WTC11 (cell line): ENCODE measurements around the gene MEGF10. TPM values are rescaled to one million over a fixed set of nuclear protein-coding genes. Genes with fewer than 3 reads are reported as not detected.

Source experiments
- ATAC-seq: fragments of 200-7000 bp; cut with Tn5 transposase; 2 replicates; pipeline ENCODE4 v1.10.0; 2021; ENCODE audit warnings: mild to moderate bottlenecking, moderate library complexity
- CTCF ChIA-PET: fragments of 300-600 bp; sonication (Branson Sonifier 250); formaldehyde crosslinking; loops from one replicate; lab custom pipeline; 2021; ENCODE audit warnings: antibody characterized with exemption; lab: Charles Lee
- POLR2A ChIA-PET: fragments of 350-600 bp; sonication (Branson Sonifier 250); formaldehyde crosslinking; loops from one replicate; lab custom pipeline; 2021; ENCODE audit warnings: antibody characterized with exemption; lab: Charles Lee
- DNase-seq: peaks from one replicate; pipeline ENCODE4 v3.0.0; 2021; ENCODE audit warnings: low spot score
- H3K27ac Mint-ChIP-seq: 2 replicates; pipeline ENCODE4 v1.8.0; 2021; ENCODE audit warnings: mixed read lengths
- H3K27me3 Mint-ChIP-seq: 2 replicates; pipeline ENCODE4 v1.8.0; 2021; ENCODE audit warnings: low read depth, mild to moderate bottlenecking, moderate library complexity, mixed read lengths
- H3K36me3 Mint-ChIP-seq: 2 replicates; pipeline ENCODE4 v1.8.0; 2021; ENCODE audit warnings: mixed read lengths
- H3K4me1 Mint-ChIP-seq: 2 replicates; pipeline ENCODE4 v1.8.0; 2022; ENCODE audit warnings: mixed read lengths
- H3K4me3 Mint-ChIP-seq: 2 replicates; pipeline ENCODE4 v1.8.0; 2021; ENCODE audit warnings: mild to moderate bottlenecking, moderate library complexity, mixed read lengths
- H3K9me3 Mint-ChIP-seq: 2 replicates; pipeline ENCODE4 v1.8.0; 2021; ENCODE audit warnings: mixed read lengths
- ATF3 ChIP-seq: sonication (generic); formaldehyde crosslinking; conservative IDR thresholded peaks from 2 replicates; pipeline ENCODE4 v1.8.1; 2022; ENCODE audit warnings: mild to moderate bottlenecking, missing genetic modification reagents
- E2F1 ChIP-seq: sonication (generic); formaldehyde crosslinking; IDR thresholded peaks from 2 replicates; pipeline ENCODE4 v1.8.0; 2022; ENCODE audit warnings: mild to moderate bottlenecking, missing genetic modification reagents
- EMX1 ChIP-seq: fragments of 250-450 bp; sonication (Bioruptor Pico); IDR thresholded peaks from 2 replicates; pipeline ENCODE4 v1.8.0; 2021; ENCODE audit warnings: mild to moderate bottlenecking
- ERG ChIP-seq: fragments of 250-450 bp; sonication (Bioruptor Pico); IDR thresholded peaks from 2 replicates; pipeline ENCODE4 v1.8.0; 2021; ENCODE audit warnings: mild to moderate bottlenecking
- ESRRA ChIP-seq: sonication (generic); formaldehyde crosslinking; IDR thresholded peaks from 2 replicates; pipeline ENCODE4 v1.8.1; 2022; ENCODE audit warnings: mild to moderate bottlenecking, missing genetic modification reagents, borderline replicate concordance
- ETV6 ChIP-seq: sonication (generic); formaldehyde crosslinking; IDR thresholded peaks from 2 replicates; pipeline ENCODE4 v1.8.1; 2022; ENCODE audit warnings: mild to moderate bottlenecking, missing genetic modification reagents
- FOXK1 ChIP-seq: sonication (generic); formaldehyde crosslinking; IDR thresholded peaks from 2 replicates; pipeline ENCODE4 v1.8.0; 2022; ENCODE audit warnings: mild to moderate bottlenecking, moderate library complexity, missing genetic modification reagents
- FOXP1 ChIP-seq: sonication (generic); formaldehyde crosslinking; IDR thresholded peaks from 2 replicates; pipeline ENCODE4 v1.8.0; 2022; ENCODE audit warnings: missing genetic modification reagents, mild to moderate bottlenecking, moderate library complexity, borderline replicate concordance
- GRHL2 ChIP-seq: fragments of 250-450 bp; sonication (Bioruptor Pico); IDR thresholded peaks from 2 replicates; pipeline ENCODE4 v1.8.0; 2022; ENCODE audit warnings: mild to moderate bottlenecking, moderate library complexity; ENCODE audit not compliant: insufficient replicate concordance, severe bottlenecking
- MAX ChIP-seq: sonication (generic); formaldehyde crosslinking; IDR thresholded peaks from 2 replicates; pipeline ENCODE4 v1.8.0; 2022; ENCODE audit warnings: mild to moderate bottlenecking, missing genetic modification reagents
- NFYB ChIP-seq: sonication (generic); formaldehyde crosslinking; conservative IDR thresholded peaks from 2 replicates; pipeline ENCODE4 v1.8.0; 2022; ENCODE audit warnings: low read depth, missing genetic modification reagents
- OVOL2 ChIP-seq: fragments of 250-450 bp; sonication (Bioruptor Pico); IDR thresholded peaks from 2 replicates; pipeline ENCODE4 v1.9.0; 2021; ENCODE audit warnings: mild to moderate bottlenecking, borderline replicate concordance
- TEAD4 ChIP-seq: sonication (generic); formaldehyde crosslinking; IDR thresholded peaks from 2 replicates; pipeline ENCODE4 v1.8.0; 2022; ENCODE audit warnings: mild to moderate bottlenecking, missing genetic modification reagents
- ZBTB21 ChIP-seq: sonication (generic); formaldehyde crosslinking; IDR thresholded peaks from 2 replicates; pipeline ENCODE4 v1.8.1; 2023; ENCODE audit warnings: mild to moderate bottlenecking, missing genetic modification reagents, borderline replicate concordance
- ZMAT4 ChIP-seq: fragments of 250-450 bp; sonication (Bioruptor Pico); IDR thresholded peaks from 2 replicates; pipeline ENCODE4 v1.9.0; 2021; ENCODE audit warnings: mild to moderate bottlenecking
- ZNF232 ChIP-seq: sonication (generic); formaldehyde crosslinking; IDR thresholded peaks from 2 replicates; pipeline ENCODE4 v1.8.0; 2022; ENCODE audit warnings: mild to moderate bottlenecking, missing genetic modification reagents
- ZNF396 ChIP-seq: fragments of 250-450 bp; sonication (Bioruptor Pico); IDR thresholded peaks from 2 replicates; pipeline ENCODE4 v1.8.0; 2021; ENCODE audit warnings: mild to moderate bottlenecking, moderate library complexity, borderline replicate concordance
- ZNF425 ChIP-seq: fragments of 250-450 bp; sonication (Bioruptor Pico); conservative IDR thresholded peaks from 2 replicates; pipeline ENCODE4 v1.9.0; 2021; ENCODE audit warnings: mild to moderate bottlenecking
- ZNF512 ChIP-seq: sonication (generic); formaldehyde crosslinking; IDR thresholded peaks from 2 replicates; pipeline ENCODE4 v1.8.1; 2022; ENCODE audit warnings: missing genetic modification reagents, borderline replicate concordance
- ZNF532 ChIP-seq: fragments of 250-450 bp; sonication (Bioruptor Pico); IDR thresholded peaks from 2 replicates; pipeline ENCODE4 v1.9.0; 2021; ENCODE audit warnings: mild to moderate bottlenecking, borderline replicate concordance
- total RNA-seq: library from RNA; stranded (reverse); gene quantifications from 3 replicates; pipeline ENCODE4 v1.2.3, GENCODE V29; 2021

The MEGF10 gene
- total RNA-seq, 1 experiment from 2014 or later: 24.5 TPM

- H3K27me3 Mint-ChIP-seq: no peaks in the 10 kb centered on the region
- peaks cover 32% of the 10 kb centered on the region for H3K4me1 Mint-ChIP-seq
- TF ChIP-seq ERG (CRISPR knock-in tag) (no peak), TEAD4 (CRISPR knock-in tag) (no peak), E2F1 (no peak), ZBTB21 (no peak), NFYB (no peak), ETV6 (CRISPR knock-in tag) (no peak), EMX1 (CRISPR knock-in tag) (no peak), OVOL2 (CRISPR knock-in tag) (no peak), ESRRA (CRISPR knock-in tag) (no peak), ZNF232 (CRISPR knock-in tag) (no peak), ZNF396 (no peak), ZMAT4 (no peak), ZNF425 (no peak), ZNF512 (no peak), MAX (no peak), GRHL2 (CRISPR knock-in tag) (no peak), FOXP1 (CRISPR knock-in tag) (no peak), ATF3 (CRISPR knock-in tag) (no peak)
Measured at GRCh38 chr5:127404190-127404589, 113.6 kb downstream of the MEGF10 start.

GRCh38 chr5:127406326-127407121 lies 115.9 kb downstream of the MEGF10 start:
- no peak for TF ChIP-seq ZNF532 (CRISPR knock-in tag)
- TF ChIP-seq FOXK1 (CRISPR knock-in tag): peak; percentile 60; the same call in 1 of the 2 replicates
- DNase-seq (no peak), ATAC-seq (peak; percentile 96)
- Mint-ChIP-seq H3K36me3 (peaks cover 6% of the 10 kb centered on the region), H3K4me3 (peak overlapping the region; percentile 21), H3K27ac (peak overlapping the region; percentile 85), H3K4me1 (peaks cover 38% of the 10 kb centered on the region), H3K27me3 (no peaks in the 10 kb centered on the region), H3K9me3 (peaks cover 5% of the 10 kb centered on the region; the same call in 1 of the 2 replicates)
- CTCF ChIA-PET: interaction anchor here (0.9 to 1.2 kb wide), 2 partner anchors 10 to 80 kb away, joined by 3 to 4 read pairs; no protein-coding TSS in a partner anchor
- POLR2A ChIA-PET: interaction anchor here (0.6 kb wide), 1 partner anchor 11 kb away, joined by 4 read pairs; no protein-coding TSS in a partner anchor

More at GRCh38 chr5:127404190-127404589, 113.6 kb downstream of the MEGF10 start:
- ChIA-PET CTCF (no interaction called here), POLR2A (no interaction called here)
- H3K4me3 Mint-ChIP-seq: no peak overlapping the region
- no peak for ATAC-seq
- H3K9me3 Mint-ChIP-seq: peaks cover 5% of the 10 kb centered on the region; the same call in 1 of the 2 replicates
- peaks cover 4% of the 10 kb centered on the region for H3K36me3 Mint-ChIP-seq
- no peak for DNase-seq
- H3K27ac Mint-ChIP-seq: no peak overlapping the region
